Activated gamma-delta T cell treated with Interleukin-2 at 50 U/mL for 16 hours (primary cell): ENCODE measurements around the gene PLXNB3.
"Not testable (repeated sequence)": the region's sequence is repeated elsewhere in the genome, so short reads cannot be mapped to it uniquely, and the experiment has no call there.

ENCODE experiments used
- DNase-seq: peaks from one replicate; pipeline ENCODE4 v3.0.0-alpha.2; 2020

Gene PLXNB3

GRCh38 chrX:153733651-153734240 lies 30.3 kb upstream of the PLXNB3 start:
- no peak for DNase-seq

GRCh38 chrX:153734871-153735270 lies 29.2 kb upstream of the PLXNB3 start:
- DNase-seq, result no peak

DNA sequence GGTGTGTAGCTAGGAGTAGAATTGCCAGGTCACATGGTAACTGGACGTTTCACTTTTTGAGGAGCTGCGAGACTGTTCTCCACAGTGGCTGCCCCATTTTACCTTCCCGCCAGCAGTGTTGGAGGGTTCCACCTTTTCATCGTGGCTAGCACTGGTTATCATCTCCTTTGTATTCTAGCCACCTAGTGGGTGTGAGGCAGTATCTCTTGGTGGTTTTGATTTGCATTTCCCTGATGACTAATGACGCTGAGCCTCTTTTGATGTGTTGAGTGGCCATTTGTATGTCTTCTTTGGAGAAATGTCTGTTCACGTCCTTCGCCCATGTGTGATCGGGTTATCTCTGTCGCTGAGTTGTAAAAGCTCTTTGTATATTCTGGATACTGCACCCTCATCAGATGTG lies 28.8 kb upstream of the PLXNB3 start:
- DNase-seq, result no peak

DNA sequence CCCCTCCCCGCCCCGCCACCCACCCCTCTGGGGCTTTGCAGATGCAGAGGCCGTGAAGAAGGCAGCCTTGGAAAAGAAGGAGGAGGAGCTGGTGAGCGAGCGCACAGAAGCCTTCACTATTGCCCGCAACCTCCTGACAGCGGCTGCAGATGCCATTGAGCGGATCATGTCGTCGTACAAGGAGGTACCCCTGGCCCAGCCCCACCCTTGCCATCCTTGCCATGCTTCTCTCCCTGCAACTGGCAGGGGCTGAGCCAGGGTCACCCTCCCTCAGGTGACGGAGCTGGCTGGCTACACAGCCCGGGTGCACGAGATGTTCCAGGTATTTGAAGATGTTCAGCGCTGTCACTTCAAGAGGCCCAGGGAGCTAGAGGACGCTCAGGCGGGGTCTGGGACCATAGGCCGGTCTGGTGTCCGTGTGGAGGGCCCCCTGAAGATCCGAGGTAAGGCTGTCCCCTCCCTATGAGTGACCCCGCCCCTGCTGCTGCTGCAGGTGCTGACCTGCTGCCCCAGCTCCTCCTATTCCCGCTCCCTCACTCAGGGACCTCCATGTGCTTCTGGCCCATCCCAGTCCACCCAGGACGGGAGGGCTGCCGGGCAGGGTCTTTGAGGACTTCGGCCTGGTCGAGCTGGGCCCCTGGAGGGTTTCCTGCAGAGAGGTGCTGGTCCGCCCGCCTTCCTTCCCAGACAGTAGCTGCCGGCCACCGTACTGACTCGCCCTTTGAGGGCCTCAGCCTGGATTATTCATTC lies 27.8 kb upstream of the PLXNB3 start:
- DNase-seq, result no peak

- no peak for DNase-seq
Observed at GRCh38 chrX:153736871-153737441, 27.1 kb upstream of the PLXNB3 start.

- DNase-seq, result no peak
Observed at GRCh38 chrX:153738056-153738605, 25.9 kb upstream of the PLXNB3 start.

DNA sequence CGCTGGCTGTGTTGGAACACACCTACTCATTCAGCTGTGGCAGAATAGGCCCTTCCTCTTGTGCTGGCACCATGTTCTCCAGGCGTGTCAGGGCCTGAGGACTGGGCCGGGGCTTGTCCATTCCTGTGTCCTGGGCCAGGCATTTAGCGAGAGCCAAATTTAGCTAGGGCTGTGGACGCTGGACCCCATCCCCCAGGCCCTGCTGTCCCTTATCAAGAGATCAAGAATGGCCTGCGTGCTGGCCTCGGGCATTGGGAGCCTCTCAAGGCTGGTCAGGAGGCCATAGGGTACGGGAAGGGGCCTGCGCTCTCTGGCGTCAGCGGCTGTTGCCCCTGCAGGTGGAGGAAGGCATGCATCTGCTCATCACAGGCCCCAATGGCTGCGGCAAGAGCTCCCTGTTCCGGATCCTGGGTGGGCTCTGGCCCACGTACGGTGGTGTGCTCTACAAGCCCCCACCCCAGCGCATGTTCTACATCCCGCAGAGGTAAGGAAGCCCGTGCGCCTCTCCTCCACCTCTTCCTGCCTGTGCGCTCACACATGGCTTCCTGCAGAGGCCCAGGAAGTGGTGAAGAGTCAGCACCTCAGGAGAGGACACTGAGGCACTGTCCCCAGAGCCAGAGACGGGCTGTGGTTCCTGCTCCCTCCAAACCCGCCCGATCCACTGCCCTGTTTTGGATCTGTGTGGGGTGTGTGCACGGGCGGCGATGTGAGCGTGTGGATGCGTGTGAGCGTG lies 24.1 kb upstream of the PLXNB3 start:
- DNase-seq, result no peak

- no peak for DNase-seq
Observed at GRCh38 chrX:153740631-153741222, 23.3 kb upstream of the PLXNB3 start.

- DNase-seq, result no peak
Observed at GRCh38 chrX:153741446-153741845, 22.6 kb upstream of the PLXNB3 start.

DNA sequence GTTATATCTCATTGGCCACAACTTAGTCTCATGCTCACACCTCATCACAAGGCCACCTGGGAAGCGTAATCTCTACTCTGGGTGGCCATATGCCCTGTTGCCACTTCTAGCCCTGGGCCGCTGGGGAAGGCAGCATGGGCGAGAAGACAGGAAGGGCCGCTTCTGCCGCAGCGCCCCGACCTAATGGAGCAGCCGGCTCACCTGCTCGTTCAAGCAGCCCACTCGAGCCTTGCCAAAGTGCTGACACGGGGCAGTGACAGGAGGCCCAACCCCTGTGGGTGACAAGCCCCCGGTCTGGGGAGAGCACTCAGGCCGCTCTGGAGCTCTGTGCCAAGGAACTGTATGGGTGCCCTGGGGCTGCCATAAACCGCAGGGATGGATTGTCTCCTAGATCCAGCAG lies 21.9 kb upstream of the PLXNB3 start:
- DNase-seq, result not testable (repeated sequence)

GRCh38 chrX:153742796-153743467 lies 21.1 kb upstream of the PLXNB3 start:
- DNase-seq, result not testable (repeated sequence)

GRCh38 chrX:153743468-153744209 lies 20.4 kb upstream of the PLXNB3 start:
- not testable (repeated sequence) for DNase-seq

- no peak for DNase-seq
Observed at GRCh38 chrX:153744210-153745066, 19.6 kb upstream of the PLXNB3 start.

- DNase-seq, result not testable (repeated sequence)
Observed at GRCh38 chrX:153745067-153745433, 19.0 kb upstream of the PLXNB3 start.

- DNase-seq, result no peak
Observed at GRCh38 chrX:153746359-153746758, 17.7 kb upstream of the PLXNB3 start.

DNA sequence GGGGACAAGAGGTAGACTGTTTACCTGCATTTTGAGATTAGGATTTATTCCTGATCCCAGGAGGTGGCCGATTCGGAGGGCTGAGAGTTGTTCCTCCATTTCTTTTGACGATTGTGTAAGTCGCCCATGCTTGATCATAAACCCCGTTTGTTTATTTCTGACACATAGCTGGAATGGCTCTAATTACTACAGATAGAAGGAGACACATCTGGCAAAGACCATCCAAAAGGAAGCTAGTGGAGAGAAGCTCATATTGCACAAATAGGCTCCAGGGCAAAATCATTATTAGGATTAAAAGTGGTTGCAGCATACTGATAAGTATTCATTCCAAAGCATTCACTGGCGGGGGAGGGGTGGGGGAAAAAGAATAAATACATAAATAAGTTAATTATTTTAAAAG lies 17.1 kb upstream of the PLXNB3 start:
- DNase-seq, result not testable (repeated sequence)

DNA sequence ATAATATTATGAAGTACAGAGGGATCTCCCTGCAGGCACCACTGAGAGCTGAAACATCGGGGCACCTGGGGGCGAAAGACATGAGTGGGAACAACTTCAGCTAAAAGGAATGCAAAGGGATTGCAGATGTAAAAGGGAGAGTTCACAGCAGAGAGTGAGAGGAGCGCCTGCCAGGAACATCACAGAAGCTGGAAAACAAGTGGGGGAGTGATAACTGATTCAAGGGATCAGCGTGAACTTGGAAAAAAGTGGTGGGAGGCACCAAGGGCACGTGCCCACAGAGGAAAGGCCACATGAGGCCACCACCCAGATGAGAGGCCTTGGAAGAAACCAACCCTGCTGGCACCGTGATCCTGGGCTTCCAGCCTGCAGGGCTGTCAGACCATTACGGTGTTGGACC lies 15.0 kb upstream of the PLXNB3 start:
- DNase-seq, result not testable (repeated sequence)

DNA sequence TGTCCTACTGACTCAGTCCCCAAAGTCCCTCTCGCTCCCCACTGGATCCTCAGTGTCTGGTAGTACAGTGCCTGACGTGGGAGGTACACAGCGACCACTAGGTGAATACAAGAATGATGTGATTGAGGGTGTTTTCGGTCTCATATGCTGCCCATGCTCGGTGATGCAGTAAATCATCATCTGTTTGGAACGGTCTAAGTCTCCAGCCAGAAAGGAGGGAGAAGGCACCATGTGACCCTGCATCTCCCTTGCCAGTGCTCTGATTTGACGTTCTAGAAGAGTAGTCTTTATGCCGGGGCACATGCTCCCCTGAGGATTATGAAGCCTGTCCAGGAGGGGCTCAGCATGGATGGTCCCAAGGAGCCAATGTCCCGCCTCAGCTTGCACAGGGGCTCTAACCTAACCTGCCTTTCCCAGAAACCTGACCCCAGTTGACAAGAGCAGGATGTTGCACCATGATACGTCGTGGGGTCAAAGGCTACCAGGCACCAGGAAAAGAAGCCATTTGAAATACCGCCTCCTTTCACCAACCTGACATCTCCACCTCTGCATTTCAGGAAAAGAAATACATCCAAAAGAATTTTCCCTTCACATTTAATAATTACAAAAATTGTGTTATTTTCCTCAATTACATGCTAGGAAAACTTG lies 13.8 kb upstream of the PLXNB3 start:
- DNase-seq, result no peak

DNA sequence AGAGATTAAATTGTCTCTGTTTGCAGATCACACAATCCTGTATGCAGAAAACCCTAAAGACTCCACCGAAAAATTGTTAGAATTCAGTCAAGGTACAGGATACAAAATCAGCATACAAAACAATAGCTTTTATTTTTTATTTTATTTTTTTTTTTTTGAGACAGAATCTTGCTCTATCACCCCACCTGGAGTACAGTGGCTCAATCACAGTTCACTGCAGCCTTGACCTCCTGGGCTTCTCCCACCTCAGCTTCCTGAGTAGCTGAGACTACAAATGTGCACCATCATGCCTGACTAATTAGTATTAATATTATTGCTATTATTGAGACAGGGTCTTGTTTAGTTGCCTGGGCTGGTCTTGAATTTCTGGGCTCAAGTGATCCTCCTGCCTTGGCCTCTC lies 8.9 kb upstream of the PLXNB3 start:
- DNase-seq, result no peak

- no peak for DNase-seq
Observed at GRCh38 chrX:153761863-153762262, 2.2 kb upstream of the PLXNB3 start.
